HCT116 (cell line): ENCODE data around the gene RGS19. TPM values are rescaled to one million over a fixed set of nuclear protein-coding genes. Genes with fewer than 3 reads are reported as not detected.

Experiments used
- ATAC-seq: fragments of 200-7000 bp; cut with Tn5 transposase; 2 replicates; pipeline ENCODE4 v1.9.1; 2020; ENCODE audit warnings: mild to moderate bottlenecking, moderate library complexity
- BruUV-seq: library from RNA; stranded (reverse); fragments of 400-500 nt; replicated peaks from 2 replicates; lab custom pipeline; 2021; lab: Mats Ljungman, UMichigan
- CTCF ChIA-PET: fragments of 300-600 bp; sonication (Branson Sonifier 250); formaldehyde crosslinking; loops from one replicate; lab custom pipeline; 2021; ENCODE audit warnings: antibody characterized with exemption; lab: Charles Lee
- POLR2A ChIA-PET: fragments of 300-600, 350-600 bp; sonication (Branson Sonifier 250); formaldehyde crosslinking; loops from one replicate; lab custom pipeline; 2021; ENCODE audit warnings: antibody characterized with exemption; lab: Charles Lee
- RAD21 ChIA-PET, 2 experiments: fragments of 300-600 bp; sonication (Branson Sonifier 250); formaldehyde crosslinking; loops; one replicate each; lab custom pipeline; 2023; ENCODE audit warnings: low total read pairs in 2 of 2; ENCODE audit not compliant: uncharacterized antibody in 2 of 2, unreplicated experiment in 2 of 2, low non-redundant PET in 1 of 2; lab: Charles Lee
- DNase-seq: peaks from one replicate; pipeline ENCODE4 v3.0.0-alpha.2; 2010; ENCODE audit warnings: low read depth, low spot score
- H2AFZ ChIP-seq: fragments of 200-600 bp; shearing (Covaris generic), sonication (generic); 2 replicates; pipeline ENCODE4 v1.6.1; 2017; ENCODE audit warnings: low read depth, mixed run types, mixed read lengths, antibody characterized with exemption, low read length; ENCODE audit not compliant: poor library complexity, severe bottlenecking
- H3K27ac ChIP-seq: 2 replicates; pipeline ENCODE4 v1.5.1; 2012; ENCODE audit warnings: low read depth, low read length
- H3K27me3 ChIP-seq: fragments of 200-600 bp; sonication (generic); 2 replicates; pipeline ENCODE4 v1.6.1; 2016; ENCODE audit warnings: mixed run types, low read length, mixed read lengths; ENCODE audit not compliant: insufficient read depth
- H3K36me3 ChIP-seq, 2 experiments: fragments of 200-500 bp in 1 of 2; fragments of 200-600 bp in 1 of 2; sonication (Bioruptor generic) in 1 of 2; sonication (generic) in 1 of 2; 2 replicates each; pipeline versions ENCODE4 v1.5.1 to v1.6.1; 2014 to 2016; ENCODE audit warnings: low read length in 2 of 2, inconsistent platforms in 1 of 2, mixed read lengths in 1 of 2, mixed run types in 1 of 2; ENCODE audit not compliant: insufficient read depth in 2 of 2, control insufficient read depth in 1 of 2
- H3K4me1 ChIP-seq, 2 experiments: fragments of 200-600 bp in 1 of 2; sonication (generic) in 1 of 2; 2 replicates each; pipeline versions ENCODE4 v1.5.1 to v1.6.1; 2012 to 2017; ENCODE audit warnings: low read length in 2 of 2, inconsistent platforms in 1 of 2, mild to moderate bottlenecking in 1 of 2, mixed read lengths in 1 of 2, mixed run types in 1 of 2, moderate library complexity in 1 of 2; ENCODE audit not compliant: insufficient read depth in 2 of 2, control insufficient read depth in 1 of 2
- H3K4me2 ChIP-seq: fragments of 200-600 bp; sonication (generic); 2 replicates; pipeline ENCODE4 v1.6.1; 2017; ENCODE audit warnings: mixed run types, low read length, mixed read lengths
- H3K4me3 ChIP-seq, 2 experiments: fragments of 200-600 bp in 1 of 2; sonication (generic) in 1 of 2; replicated peaks in 1 of 2; 2 replicates each; pipeline ENCODE4 v1.5.1; 2011 to 2016; ENCODE audit warnings: low read length in 2 of 2, control low read depth in 1 of 2, low read depth in 1 of 2, mild to moderate bottlenecking in 1 of 2, mixed read lengths in 1 of 2, mixed run types in 1 of 2
- H3K79me2 ChIP-seq: fragments of 200-600 bp; sonication (generic); 2 replicates; pipeline ENCODE4 v1.6.1; 2017; ENCODE audit warnings: mild to moderate bottlenecking, mixed run types, low read length, moderate library complexity, mixed read lengths; ENCODE audit not compliant: insufficient read depth
- H3K9ac ChIP-seq: fragments of 200-600 bp; sonication (generic); 2 replicates; pipeline ENCODE4 v1.6.1; 2016; ENCODE audit warnings: low read length, mixed read lengths
- H3K9me2 ChIP-seq: fragments of 200-600 bp; sonication (generic), shearing (Covaris generic); 2 replicates; pipeline ENCODE4 v1.6.1; 2017; ENCODE audit warnings: mixed run types, mild to moderate bottlenecking, moderate library complexity; ENCODE audit not compliant: insufficient read depth
- H3K9me3 ChIP-seq, 2 experiments: fragments of 200-500 bp in 1 of 2; fragments of 200-600 bp in 1 of 2; sonication (Bioruptor generic) in 1 of 2; sonication (generic) in 1 of 2; 2 replicates each; pipeline ENCODE4 v1.6.1; 2014 to 2017; ENCODE audit warnings: low read length in 2 of 2, mixed read lengths in 2 of 2, inconsistent platforms in 1 of 2, low read depth in 1 of 2, mild to moderate bottlenecking in 1 of 2, mixed run types in 1 of 2, moderate library complexity in 1 of 2; ENCODE audit not compliant: control insufficient read depth in 1 of 2, insufficient read depth in 1 of 2
- H4K20me1 ChIP-seq: fragments of 200-600 bp; sonication (generic), shearing (Covaris generic); 2 replicates; pipeline ENCODE4 v1.6.1; 2017; ENCODE audit warnings: mixed run types, mild to moderate bottlenecking, moderate library complexity; ENCODE audit not compliant: insufficient read depth
- CEBPB ChIP-seq: IDR thresholded peaks from 2 replicates; pipeline ENCODE4 v1.6.1; 2012; ENCODE audit warnings: low read depth
- EGR1 ChIP-seq: IDR thresholded peaks from 2 replicates; pipeline ENCODE4 v1.6.1; 2012; ENCODE audit warnings: low read depth
- EZH2phosphoT487 ChIP-seq: fragments of 200-600 bp; IDR thresholded peaks from 2 replicates; pipeline ENCODE4 v1.6.1; 2018; ENCODE audit warnings: antibody characterized with exemption, borderline replicate concordance
- POLR2A ChIP-seq: IDR thresholded peaks from 2 replicates; pipeline ENCODE4 v1.7.0; 2011; ENCODE audit warnings: borderline replicate concordance; ENCODE audit not compliant: insufficient read depth, insufficient read length; ENCODE audit errors: extremely low read depth
- SP1 ChIP-seq: IDR thresholded peaks from 2 replicates; pipeline ENCODE4 v1.6.1; 2012; ENCODE audit warnings: low read depth
- TCF7L2 ChIP-seq: IDR thresholded peaks from 2 replicates; pipeline ENCODE4 v1.7.0; 2011; ENCODE audit warnings: borderline replicate concordance, inconsistent platforms; ENCODE audit not compliant: insufficient read depth, insufficient read length; ENCODE audit errors: extremely low read depth
- YY1 ChIP-seq: IDR thresholded peaks from 2 replicates; pipeline ENCODE4 v1.6.1; 2011; ENCODE audit warnings: low read length, low read depth, moderate library complexity, mild to moderate bottlenecking; ENCODE audit not compliant: insufficient replicate concordance; ENCODE audit errors: extremely low read depth
- ZNF274 ChIP-seq: fragments of 200-500 bp; sonication (Bioruptor generic); IDR thresholded peaks from 2 replicates; pipeline ENCODE4 v1.6.1; 2014; ENCODE audit warnings: mild to moderate bottlenecking, low read depth, low read length, inconsistent platforms
- intact Hi-C: fragments of 100-400 bp; cut with micrococcal nuclease; formaldehyde crosslinking; loops from 2 replicates; pipeline ENCODE4 v1.10.0; 2022
- total RNA-seq: library from RNA; stranded (reverse); gene quantifications from one replicate; pipeline ENCODE4 v1.2.1, GENCODE V29; 2021; ENCODE audit not compliant: unreplicated experiment
- TF ChIP-seq, protein P1 (sequence below), 3 experiments: fragments of 200-600 bp in 1 of 3; sonication (generic) in 1 of 3; IDR thresholded peaks in 2 of 3; conservative IDR thresholded peaks in 1 of 3; 2 replicates each; pipeline ENCODE4 v1.5.1; 2012 to 2017; ENCODE audit warnings: low read depth in 2 of 3, low read length in 2 of 3, antibody characterized with exemption in 1 of 3, borderline replicate concordance in 1 of 3, control low read depth in 1 of 3, mild to moderate bottlenecking in 1 of 3, mixed read lengths in 1 of 3, mixed run types in 1 of 3, moderate library complexity in 1 of 3; ENCODE audit not compliant: insufficient read depth in 1 of 3
- TF ChIP-seq, protein P2 (sequence below): IDR thresholded peaks from 2 replicates; pipeline ENCODE4 v1.6.1; 2012; ENCODE audit warnings: low read depth

Gene RGS19
- total RNA-seq, 1 experiment from 2014 or later, result 21.4 TPM

DNA sequence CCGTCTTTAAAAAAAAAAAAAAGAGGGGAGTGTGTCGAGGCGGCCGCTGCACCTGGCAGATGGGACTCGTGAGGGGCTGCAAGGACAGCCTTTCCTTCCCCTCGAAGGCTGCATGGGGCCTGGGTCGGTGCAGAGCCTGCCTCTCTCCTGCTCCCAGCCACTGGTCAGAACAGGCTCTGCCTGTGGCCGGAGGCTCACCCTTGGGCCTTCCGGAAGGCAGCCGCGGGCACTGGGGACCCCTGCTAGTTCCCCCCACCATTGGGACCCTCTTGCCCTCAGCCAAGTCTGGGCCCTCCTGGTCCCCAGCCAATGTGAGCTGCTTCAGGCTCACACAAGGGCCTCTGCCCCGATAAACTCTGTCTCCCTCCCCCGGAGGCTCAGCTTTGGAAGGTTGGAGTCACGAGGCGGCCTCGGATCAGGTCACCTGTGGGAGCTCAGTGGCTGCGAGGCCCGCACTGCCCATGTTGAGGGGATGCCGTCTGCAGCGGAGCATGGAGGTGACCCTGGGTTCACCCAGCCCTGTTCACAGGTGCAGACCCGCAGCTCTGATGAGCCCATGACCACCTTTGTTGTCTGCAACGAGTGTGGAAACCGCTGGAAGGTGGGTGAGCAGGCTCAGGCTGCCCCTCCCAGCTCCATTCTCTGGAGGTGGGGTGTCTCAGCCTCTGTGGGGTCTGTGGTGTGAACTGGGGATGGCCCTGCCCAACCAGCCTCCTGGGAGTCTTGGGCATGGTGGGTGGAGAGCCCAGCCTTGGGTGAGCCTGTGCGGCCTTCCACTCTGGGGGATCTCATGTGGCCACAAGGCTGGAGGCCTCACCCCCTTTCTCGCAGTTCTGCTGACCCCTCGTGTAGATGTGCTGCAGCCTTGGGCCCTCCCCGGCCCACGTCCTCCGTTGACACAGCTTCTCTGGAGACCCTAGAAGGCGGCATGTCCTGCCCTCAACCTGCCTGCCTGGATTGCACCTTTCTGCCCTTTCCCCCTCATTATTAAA, 7.7 kb downstream of the RGS19 start:
- ChIA-PET RAD21 (no interaction called here), CTCF (no interaction called here), POLR2A (no interaction called here)
- Histone ChIP-seq H3K4me3 (no peak overlapping the region), H3K4me2 (no peak overlapping the region), H2AFZ (no peak overlapping the region), H3K9me3 (no peaks in the 10 kb centered on the region), H3K36me3 (no peaks in the 10 kb centered on the region), H3K9ac (no peak overlapping the region), H3K79me2 (no peaks in the 10 kb centered on the region), H4K20me1 (no peaks in the 10 kb centered on the region), H3K27me3 (no peaks in the 10 kb centered on the region), H3K4me1 (peaks cover 9 to 10% of the 10 kb centered on the region in 2 experiments), H3K27ac (no peak overlapping the region), H3K9me2 (no peaks in the 10 kb centered on the region)
- ATAC-seq (no peak), DNase-seq (no peak)
- no peak for TF ChIP-seq CEBPB
- intact Hi-C loops, result no loop called here
- BruUV-seq, result no TSS peak

DNA sequence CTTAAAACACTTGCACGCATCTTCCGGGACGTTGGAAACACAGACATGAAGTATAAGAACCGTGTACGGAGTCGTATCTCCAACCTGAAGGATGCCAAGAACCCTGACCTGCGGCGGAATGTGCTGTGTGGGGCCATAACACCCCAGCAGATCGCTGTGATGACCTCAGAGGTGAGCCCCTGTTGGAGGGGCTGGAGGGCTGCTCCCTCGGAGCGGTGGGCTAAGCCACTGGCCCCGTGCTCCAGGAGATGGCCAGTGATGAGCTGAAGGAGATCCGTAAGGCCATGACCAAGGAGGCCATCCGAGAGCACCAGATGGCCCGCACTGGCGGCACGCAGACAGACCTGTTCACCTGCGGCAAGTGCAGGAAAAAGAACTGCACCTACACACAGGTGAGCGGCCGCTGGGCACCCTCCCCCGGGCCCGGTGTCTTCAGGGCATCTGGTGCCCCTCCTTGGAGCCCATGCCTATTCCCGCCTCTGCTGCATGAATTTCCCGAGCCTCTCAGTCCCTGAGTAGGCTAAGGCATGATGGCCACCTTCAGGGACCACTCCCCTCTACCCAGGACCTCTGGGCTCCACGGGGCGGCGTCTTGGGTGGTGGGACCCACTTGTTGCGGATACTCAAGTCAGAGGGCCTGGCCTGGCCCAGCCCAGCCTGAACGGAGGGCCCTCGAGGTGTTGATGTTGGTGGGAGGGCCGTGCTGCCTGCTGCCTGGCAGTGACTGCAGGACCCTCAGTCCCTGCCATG, 8.9 kb downstream of the RGS19 start:
- no TSS peak for BruUV-seq
- Histone ChIP-seq H3K4me2 (no peak overlapping the region), H3K79me2 (no peaks in the 10 kb centered on the region), H4K20me1 (no peaks in the 10 kb centered on the region), H3K27me3 (no peaks in the 10 kb centered on the region), H3K9me2 (no peaks in the 10 kb centered on the region), H3K36me3 (no peaks in the 10 kb centered on the region), H3K9me3 (no peaks in the 10 kb centered on the region), H2AFZ (no peak overlapping the region), H3K4me1 (peaks cover 21 to 22% of the 10 kb centered on the region in 2 experiments), H3K4me3 (no peak overlapping the region), H3K9ac (no peak overlapping the region), H3K27ac (no peak overlapping the region)
- ATAC-seq (no peak), DNase-seq (no peak)
- intact Hi-C loops, result no loop called here
- TF ChIP-seq SP1 (no peak), CEBPB (no peak), YY1 (no peak), EGR1 (no peak), EZH2phosphoT487 (no peak), ZNF274 (no peak), TCF7L2 (no peak), POLR2A (no peak)
- TF ChIP-seq, protein P1, sequence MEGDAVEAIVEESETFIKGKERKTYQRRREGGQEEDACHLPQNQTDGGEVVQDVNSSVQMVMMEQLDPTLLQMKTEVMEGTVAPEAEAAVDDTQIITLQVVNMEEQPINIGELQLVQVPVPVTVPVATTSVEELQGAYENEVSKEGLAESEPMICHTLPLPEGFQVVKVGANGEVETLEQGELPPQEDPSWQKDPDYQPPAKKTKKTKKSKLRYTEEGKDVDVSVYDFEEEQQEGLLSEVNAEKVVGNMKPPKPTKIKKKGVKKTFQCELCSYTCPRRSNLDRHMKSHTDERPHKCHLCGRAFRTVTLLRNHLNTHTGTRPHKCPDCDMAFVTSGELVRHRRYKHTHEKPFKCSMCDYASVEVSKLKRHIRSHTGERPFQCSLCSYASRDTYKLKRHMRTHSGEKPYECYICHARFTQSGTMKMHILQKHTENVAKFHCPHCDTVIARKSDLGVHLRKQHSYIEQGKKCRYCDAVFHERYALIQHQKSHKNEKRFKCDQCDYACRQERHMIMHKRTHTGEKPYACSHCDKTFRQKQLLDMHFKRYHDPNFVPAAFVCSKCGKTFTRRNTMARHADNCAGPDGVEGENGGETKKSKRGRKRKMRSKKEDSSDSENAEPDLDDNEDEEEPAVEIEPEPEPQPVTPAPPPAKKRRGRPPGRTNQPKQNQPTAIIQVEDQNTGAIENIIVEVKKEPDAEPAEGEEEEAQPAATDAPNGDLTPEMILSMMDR (IDR thresholded peaks at IDR 0.05 in 2 of 3, conservative IDR thresholded peaks at IDR 0.05 in 1 of 3; ENCODE audit: borderline replicate concordance in 1 of 3, insufficient read depth in 1 of 3, low read depth in 2 of 3, low read length in 2 of 3), result no peak
- TF ChIP-seq, protein P2, sequence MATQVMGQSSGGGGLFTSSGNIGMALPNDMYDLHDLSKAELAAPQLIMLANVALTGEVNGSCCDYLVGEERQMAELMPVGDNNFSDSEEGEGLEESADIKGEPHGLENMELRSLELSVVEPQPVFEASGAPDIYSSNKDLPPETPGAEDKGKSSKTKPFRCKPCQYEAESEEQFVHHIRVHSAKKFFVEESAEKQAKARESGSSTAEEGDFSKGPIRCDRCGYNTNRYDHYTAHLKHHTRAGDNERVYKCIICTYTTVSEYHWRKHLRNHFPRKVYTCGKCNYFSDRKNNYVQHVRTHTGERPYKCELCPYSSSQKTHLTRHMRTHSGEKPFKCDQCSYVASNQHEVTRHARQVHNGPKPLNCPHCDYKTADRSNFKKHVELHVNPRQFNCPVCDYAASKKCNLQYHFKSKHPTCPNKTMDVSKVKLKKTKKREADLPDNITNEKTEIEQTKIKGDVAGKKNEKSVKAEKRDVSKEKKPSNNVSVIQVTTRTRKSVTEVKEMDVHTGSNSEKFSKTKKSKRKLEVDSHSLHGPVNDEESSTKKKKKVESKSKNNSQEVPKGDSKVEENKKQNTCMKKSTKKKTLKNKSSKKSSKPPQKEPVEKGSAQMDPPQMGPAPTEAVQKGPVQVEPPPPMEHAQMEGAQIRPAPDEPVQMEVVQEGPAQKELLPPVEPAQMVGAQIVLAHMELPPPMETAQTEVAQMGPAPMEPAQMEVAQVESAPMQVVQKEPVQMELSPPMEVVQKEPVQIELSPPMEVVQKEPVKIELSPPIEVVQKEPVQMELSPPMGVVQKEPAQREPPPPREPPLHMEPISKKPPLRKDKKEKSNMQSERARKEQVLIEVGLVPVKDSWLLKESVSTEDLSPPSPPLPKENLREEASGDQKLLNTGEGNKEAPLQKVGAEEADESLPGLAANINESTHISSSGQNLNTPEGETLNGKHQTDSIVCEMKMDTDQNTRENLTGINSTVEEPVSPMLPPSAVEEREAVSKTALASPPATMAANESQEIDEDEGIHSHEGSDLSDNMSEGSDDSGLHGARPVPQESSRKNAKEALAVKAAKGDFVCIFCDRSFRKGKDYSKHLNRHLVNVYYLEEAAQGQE, result no peak
- POLR2A ChIA-PET, result no interaction called here
- CTCF ChIA-PET, result interaction anchor here (1.0 to 2.2 kb wide), 2 partner anchors 13 to 31 kb away, joined by 3 to 12 read pairs; partner anchors contain the start of gene LKAAEAR1
- RAD21 ChIA-PET, result no interaction called here
